NCI-H1105 (cell line): Measurements from ENCODE around the gene NOXRED1.

ENCODE experiments used
- DNase-seq: peaks from one replicate; lab custom pipeline; 2025; lab: John Stamatoyannopoulos, UW

The NOXRED1 gene

GRCh38 chr14:77407158-77407557 is 16.2 kb downstream of the NOXRED1 start:
- DNase-seq = no peak

GRCh38 chr14:77406718-77407117 is 16.6 kb downstream of the NOXRED1 start:
- DNase-seq = no peak

- no peak for DNase-seq
These were observed 17.2 kb downstream of the NOXRED1 start for GRCh38 chr14:77406086-77406485.

GRCh38 chr14:77403768-77404167 is 19.6 kb downstream of the NOXRED1 start:
- DNase-seq = no peak

GRCh38 chr14:77400216-77400615 is 23.1 kb downstream of the NOXRED1 start:
- DNase-seq = no peak

- DNase-seq = no peak
These were observed 33.1 kb downstream of the NOXRED1 start for GRCh38 chr14:77390188-77390587.

- no peak for DNase-seq
These were observed 44.6 kb downstream of the NOXRED1 start for GRCh38 chr14:77378701-77379100.

GRCh38 chr14:77377502-77377844 is 45.9 kb downstream of the NOXRED1 start:
- no peak for DNase-seq

GRCh38 chr14:77376771-77377501 is 46.4 kb downstream of the NOXRED1 start, which contains the start of the genes SAMD15 and TMED8:
SAMD15 (plus strand) TSS chr14:77377379; CDS start chr14:77377419, 40 bp downstream.
TMED8 (minus strand) TSS chr14:77377094; CDS start chr14:77377053, 41 bp downstream.
- DNase-seq = peak; percentile 84

- DNase-seq = no peak
These were observed 47.2 kb downstream of the NOXRED1 start for GRCh38 chr14:77375973-77376770.

GRCh38 chr14:77375164-77375950 is 48.0 kb downstream of the NOXRED1 start:
- no peak for DNase-seq

GRCh38 chr14:77372304-77372841 is 51.0 kb downstream of the NOXRED1 start:
- DNase-seq = no peak

- DNase-seq = no peak
These were observed 54.0 kb downstream of the NOXRED1 start for GRCh38 chr14:77369285-77369684.

- DNase-seq = no peak
These were observed 59.2 kb downstream of the NOXRED1 start for GRCh38 chr14:77364146-77364545.

- no peak for DNase-seq
These were observed 63.7 kb downstream of the NOXRED1 start for GRCh38 chr14:77359626-77360025.

GRCh38 chr14:77356899-77357298 is 66.4 kb downstream of the NOXRED1 start:
- no peak for DNase-seq

- DNase-seq = no peak
These were observed 67.5 kb downstream of the NOXRED1 start for GRCh38 chr14:77355811-77356210.

- DNase-seq = no peak
These were observed 69.7 kb downstream of the NOXRED1 start for GRCh38 chr14:77353469-77354141.

- DNase-seq = no peak
These were observed 75.6 kb downstream of the NOXRED1 start for GRCh38 chr14:77347751-77348150.

GRCh38 chr14:77346495-77346894 is 76.8 kb downstream of the NOXRED1 start:
- DNase-seq = no peak

GRCh38 chr14:77344377-77344996 is 78.8 kb downstream of the NOXRED1 start:
- no peak for DNase-seq
